ENCODE results near the gene ITPR1.

Gene ITPR1

GRCh38 chr3:4763604-4764247 lies 270.6 kb downstream of the ITPR1 start:
- TF ChIP-seq, protein P1, sequence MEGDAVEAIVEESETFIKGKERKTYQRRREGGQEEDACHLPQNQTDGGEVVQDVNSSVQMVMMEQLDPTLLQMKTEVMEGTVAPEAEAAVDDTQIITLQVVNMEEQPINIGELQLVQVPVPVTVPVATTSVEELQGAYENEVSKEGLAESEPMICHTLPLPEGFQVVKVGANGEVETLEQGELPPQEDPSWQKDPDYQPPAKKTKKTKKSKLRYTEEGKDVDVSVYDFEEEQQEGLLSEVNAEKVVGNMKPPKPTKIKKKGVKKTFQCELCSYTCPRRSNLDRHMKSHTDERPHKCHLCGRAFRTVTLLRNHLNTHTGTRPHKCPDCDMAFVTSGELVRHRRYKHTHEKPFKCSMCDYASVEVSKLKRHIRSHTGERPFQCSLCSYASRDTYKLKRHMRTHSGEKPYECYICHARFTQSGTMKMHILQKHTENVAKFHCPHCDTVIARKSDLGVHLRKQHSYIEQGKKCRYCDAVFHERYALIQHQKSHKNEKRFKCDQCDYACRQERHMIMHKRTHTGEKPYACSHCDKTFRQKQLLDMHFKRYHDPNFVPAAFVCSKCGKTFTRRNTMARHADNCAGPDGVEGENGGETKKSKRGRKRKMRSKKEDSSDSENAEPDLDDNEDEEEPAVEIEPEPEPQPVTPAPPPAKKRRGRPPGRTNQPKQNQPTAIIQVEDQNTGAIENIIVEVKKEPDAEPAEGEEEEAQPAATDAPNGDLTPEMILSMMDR (IDR thresholded peaks at IDR 0.05; ENCODE audit: extremely low read depth, missing control alignments): no peak
- DNase-seq (ENCODE audit: low spot score): no peak

GRCh38 chr3:4765212-4765611 lies 272.1 kb downstream of the ITPR1 start:
- DNase-seq (ENCODE audit: low spot score): no peak
- TF ChIP-seq, protein P1 (IDR thresholded peaks at IDR 0.05; ENCODE audit: extremely low read depth, missing control alignments): no peak

- TF ChIP-seq, protein P1 (IDR thresholded peaks at IDR 0.05; ENCODE audit: extremely low read depth, missing control alignments): no peak
- DNase-seq (ENCODE audit: low spot score): no peak
Observed at GRCh38 chr3:4766263-4766662, 273.1 kb downstream of the ITPR1 start.

DNA sequence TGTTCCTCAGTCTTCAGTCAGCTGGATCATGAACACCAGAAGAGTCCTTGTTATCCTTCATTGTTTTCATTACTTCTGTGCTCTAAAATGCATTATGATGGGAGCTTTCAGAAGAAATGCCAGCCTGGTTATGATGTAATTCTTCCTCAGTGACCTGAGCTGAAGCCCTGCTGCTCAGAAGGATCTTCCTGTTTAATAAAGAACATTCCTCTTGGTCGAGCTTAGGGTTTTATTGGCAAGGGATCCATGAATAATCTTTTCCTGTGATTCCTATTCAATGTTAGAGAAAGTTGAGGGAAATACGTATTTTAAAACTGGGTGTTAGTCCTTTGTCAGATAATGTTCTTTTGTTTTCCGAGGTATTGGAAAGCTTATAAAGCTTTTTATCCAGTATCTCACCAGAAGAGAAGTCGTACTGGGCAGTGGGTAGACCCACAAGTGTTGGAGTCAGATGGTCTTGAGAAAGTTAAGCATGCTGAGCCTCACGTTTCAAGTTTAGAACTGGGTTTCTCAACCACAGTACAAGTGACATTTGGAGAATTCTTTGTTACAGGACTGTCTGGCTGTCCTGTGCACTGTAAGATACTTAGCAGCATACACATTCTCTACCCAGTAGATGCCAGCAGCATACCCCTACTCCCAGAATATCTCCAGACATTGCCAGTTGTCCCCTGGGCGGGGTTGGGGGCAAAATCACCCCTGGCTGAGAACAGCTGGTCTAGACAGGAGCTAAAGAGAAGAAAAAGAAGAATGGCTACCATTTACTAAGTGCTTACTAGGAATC lies 273.8 kb downstream of the ITPR1 start:
- TF ChIP-seq, protein P1 (IDR thresholded peaks at IDR 0.05; ENCODE audit: extremely low read depth, missing control alignments): no peak

DNA sequence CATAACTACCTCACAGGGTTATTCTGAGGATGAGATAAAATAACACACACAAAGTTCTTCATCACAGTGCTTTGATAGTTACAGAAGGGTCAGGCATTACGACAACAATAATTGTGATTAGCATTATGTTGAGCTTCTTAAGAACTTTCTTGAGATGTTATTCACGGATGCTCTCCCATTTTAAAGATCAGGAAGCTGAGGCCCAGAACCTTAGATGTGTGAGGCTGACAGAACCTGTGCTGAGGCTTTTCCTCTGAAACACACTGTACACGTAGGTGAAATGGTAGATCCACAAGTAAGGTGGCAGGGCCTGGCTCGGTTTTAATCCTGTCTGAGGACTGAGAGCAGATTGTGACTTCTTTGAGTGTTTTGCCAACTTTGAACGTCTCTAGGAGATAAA lies 274.9 kb downstream of the ITPR1 start:
- no peak for DNase-seq (ENCODE audit: low spot score)
- TF ChIP-seq, protein P1 (IDR thresholded peaks at IDR 0.05; ENCODE audit: extremely low read depth, missing control alignments): no peak

More for the DNA sequence above, 273.8 kb downstream of the ITPR1 start:
- DNase-seq (ENCODE audit: low spot score): no peak

DNA sequence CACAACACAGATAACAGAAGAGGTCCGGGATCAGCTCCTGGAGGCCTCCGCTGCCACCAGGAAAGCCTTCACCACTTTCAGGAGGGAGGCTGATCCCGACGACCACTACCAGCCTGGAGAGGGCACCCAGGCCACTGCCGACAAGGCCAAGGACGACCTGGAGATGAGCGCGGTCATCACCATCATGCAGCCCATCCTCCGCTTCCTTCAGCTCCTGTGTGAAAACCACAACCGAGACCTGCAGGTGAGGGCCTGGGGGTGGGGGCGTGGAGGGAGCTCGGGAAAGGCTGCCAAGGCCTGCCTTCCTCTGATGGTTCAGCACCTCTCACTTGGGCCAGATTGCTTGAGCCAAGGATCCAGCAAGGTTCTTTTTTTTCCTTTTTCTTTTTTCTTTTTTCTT lies 275.4 kb downstream of the ITPR1 start:
- TF ChIP-seq, protein P1 (IDR thresholded peaks at IDR 0.05; ENCODE audit: extremely low read depth, missing control alignments): no peak

DNA sequence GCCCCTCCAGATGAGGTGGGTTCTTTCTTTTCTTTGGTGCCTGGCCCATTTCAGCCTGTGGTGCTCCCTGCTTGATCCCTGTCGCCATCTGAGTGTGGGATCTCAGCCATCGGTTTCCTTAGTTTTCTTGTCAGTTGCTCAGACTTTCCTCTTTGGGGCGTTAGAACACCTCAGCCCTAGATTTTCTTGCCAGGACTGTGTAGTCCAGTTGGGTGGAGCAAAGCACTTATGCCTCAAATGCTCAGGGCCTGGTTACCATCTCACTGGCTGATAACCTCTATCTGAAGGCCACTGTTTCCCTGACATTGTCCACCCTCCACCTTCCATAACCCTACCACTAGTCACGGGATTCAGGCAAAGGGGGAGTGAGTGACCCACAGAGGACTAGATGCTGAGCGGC lies 277.4 kb downstream of the ITPR1 start:
- DNase-seq (ENCODE audit: low spot score): no peak
- TF ChIP-seq, protein P1 (IDR thresholded peaks at IDR 0.05; ENCODE audit: extremely low read depth, missing control alignments): no peak

More for the DNA sequence above, 275.4 kb downstream of the ITPR1 start:
- DNase-seq (ENCODE audit: low spot score): no peak

Data from GM20000 (cell line).